ENCODE results near the gene TUBGCP5. TPM values are rescaled to one million over a fixed set of nuclear protein-coding genes. Genes with fewer than 3 reads are reported as not detected.

TUBGCP5 gene
- total and polyA plus RNA-seq, 2 of the 4 experiments (the other 2 are of a cell fraction) = 13.0 to 19.4 TPM

- ChIA-PET POLR2A (ENCODE audit: unreplicated experiment) (no interaction called here), CTCF (interaction anchor here (1.1 to 1.8 kb wide), 2 partner anchors 9 to 12 kb away, joined by 4 read pairs; no protein-coding TSS in a partner anchor)
- H3K9ac ChIP-seq (ENCODE audit: low read depth, low read length) = no peak overlapping the region
- no peak overlapping the region for H4K91ac ChIP-seq (ENCODE audit: insufficient read depth, low read depth, low read length)
- H3K4me2 ChIP-seq (ENCODE audit: low read depth, low read length) = no peak overlapping the region
- no peak overlapping the region for H4K5ac ChIP-seq (ENCODE audit: low read depth, low read length)
- no peak overlapping the region for H3K4ac ChIP-seq (ENCODE audit: low read depth, low read length)
- no CpG with 5 or more reads among the region's 5 CpGs for WGBS, 2 experiments (ENCODE audit: extremely low coverage in 2 of 2, insufficient read length in 1 of 2)
- H2AK9ac ChIP-seq (replicated peaks; ENCODE audit: low read depth, low read length, poor library complexity) = no peak overlapping the region
- H3K9me1 ChIP-seq (ENCODE audit: insufficient read depth, low read length) = no peaks in the 10 kb centered on the region
- H3K14ac ChIP-seq (replicated peaks; ENCODE audit: low read depth, low read length) = no peak overlapping the region
- no peak overlapping the region for H3K4me3 ChIP-seq (ENCODE audit: insufficient read depth, low read depth, low read length)
- no peak overlapping the region for H3K27ac ChIP-seq (ENCODE audit: insufficient read depth, low read length)
- no peak overlapping the region for H2AFZ ChIP-seq (replicated peaks; ENCODE audit: low read length, poor library complexity)
- no peak overlapping the region for H3K18ac ChIP-seq (ENCODE audit: low read depth, low read length)
- no peaks in the 10 kb centered on the region for H3K4me1 ChIP-seq (ENCODE audit: control insufficient read depth, insufficient read depth, low read length)
- H3K23ac ChIP-seq (ENCODE audit: low read depth, low read length) = no peak overlapping the region
- BruUV-seq (replicated peaks) = no TSS peak
- no peak overlapping the region for H4K8ac ChIP-seq (ENCODE audit: low read depth in 2 of 2, low read length in 2 of 2)
- H3K27me3 ChIP-seq (ENCODE audit: control insufficient read depth, insufficient read depth, low read length) = no peaks in the 10 kb centered on the region
- H2BK120ac ChIP-seq (ENCODE audit: low read depth, low read length) = no peak overlapping the region
- no peaks in the 10 kb centered on the region for H3K9me3 ChIP-seq (ENCODE audit: control insufficient read depth, insufficient read depth, low read length)
- H4K20me1 ChIP-seq (ENCODE audit: insufficient read depth, low read length) = peaks cover 3% of the 10 kb centered on the region
- in situ Hi-C loops (cut with MboI; ENCODE audit: low sequenced_read_pairs) (no loop called here), intact Hi-C loops (cut with micrococcal nuclease) (loop anchor here (5.0 kb wide), 1 partner anchor 431 kb away; no protein-coding TSS in a partner anchor), dilution Hi-C loops (cut with HindIII; ENCODE audit: low sequenced_read_pairs, unreplicated experiment) (no loop called here)
- no peak overlapping the region for H2AK5ac ChIP-seq (ENCODE audit: low read depth, low read length)
- no peak overlapping the region for H2BK5ac ChIP-seq (ENCODE audit: low read depth, low read length, poor library complexity, severe bottlenecking)
- TF ChIP-seq USF2 (IDR thresholded peaks at IDR 0.05; ENCODE audit: low read depth, low read length) = no peak
- TF ChIP-seq CTCF (conservative IDR thresholded peaks at IDR 0.05; ENCODE audit: low read depth, low read length) = peak; percentile 50
- no peak for TF ChIP-seq MAFK (IDR thresholded peaks at IDR 0.05; ENCODE audit: low read depth, low read length)
- no peak for TF ChIP-seq CEBPB (IDR thresholded peaks at IDR 0.05; ENCODE audit: low read depth, low read length)
- TF ChIP-seq MAZ (IDR thresholded peaks at IDR 0.05; ENCODE audit: borderline replicate concordance, low read depth, low read length) = no peak
- TF ChIP-seq RAD21 (IDR thresholded peaks at IDR 0.05; ENCODE audit: low read length) = peak; percentile 30
- no peak for TF ChIP-seq CHD1 (IDR thresholded peaks at IDR 0.05; ENCODE audit: low read depth, low read length)
- TF ChIP-seq NFE2L2 (IDR thresholded peaks at IDR 0.05; ENCODE audit: low read depth, low read length) = no peak
- TF ChIP-seq SMC3 (IDR thresholded peaks at IDR 0.05; ENCODE audit: low read depth, low read length) = peak; percentile 22; the same call in 1 of the 2 replicates
- no peak for ATAC-seq (ENCODE audit: low read depth)
- no peak overlapping the region for H2BK15ac ChIP-seq (ENCODE audit: low read depth, low read length)
- H2BK20ac ChIP-seq (ENCODE audit: low read depth, low read length) = no peak overlapping the region
- H3K36me3 ChIP-seq (ENCODE audit: control insufficient read depth, insufficient read depth, low read length) = peaks cover 20% of the 10 kb centered on the region
- H3K56ac ChIP-seq (ENCODE audit: extremely low read depth, insufficient read depth, low read length) = no peak overlapping the region
- DNase-seq = peak; percentile 46
- H3K79me1 ChIP-seq (ENCODE audit: low read depth in 1 of 2, low read length in 2 of 2) = peaks cover 16 to 18% of the 10 kb centered on the region in 2 experiments
Measured at GRCh38 chr15:23035964-23036566, 3.3 kb downstream of the TUBGCP5 start.

Measured in IMR-90 (cell line).